Measurements from ENCODE around the gene SIRT2.
"Not testable (repeated sequence)": the region's sequence is repeated elsewhere in the genome, so short reads cannot be mapped to it uniquely, and the experiment has no call there.

Gene SIRT2

GRCh38 chr19:38829203-38829602, 70.2 kb downstream of the SIRT2 start:
- not testable (repeated sequence) for DNase-seq (ENCODE audit: low spot score)

Measured in AG20443 (cell line).